ENCODE measurements around the gene RNF38.
"Not testable (repeated sequence)": the region's sequence is repeated elsewhere in the genome, so short reads cannot be mapped to it uniquely, and the experiment has no call there.

Gene RNF38

DNA sequence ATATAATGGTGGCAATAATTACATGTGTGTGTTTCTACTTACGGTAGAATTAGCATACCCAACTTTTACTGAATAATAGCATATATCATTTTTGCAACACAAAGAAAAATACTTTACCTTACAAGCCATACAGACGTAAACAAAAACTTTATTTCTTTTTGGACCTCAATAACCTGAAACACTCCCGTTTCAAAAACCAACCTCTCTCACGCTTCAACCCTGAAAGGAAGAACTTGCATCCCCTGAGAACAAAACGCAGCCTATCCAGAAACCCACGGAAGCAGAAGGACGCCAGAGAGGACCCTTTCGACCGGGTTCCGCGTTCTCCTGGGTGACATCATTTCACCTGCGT, at the start of gene RNF38:
TSS of gene RNF38 (minus strand) at position 290 of the 352 bp plus-strand sequence. CDS start at position 129, 161 bp downstream.
- DNase-seq = no peak

- DNase-seq = not testable (repeated sequence)
Observed at GRCh38 chr9:36448555-36448954, 48.5 kb upstream of the RNF38 start.

DNA sequence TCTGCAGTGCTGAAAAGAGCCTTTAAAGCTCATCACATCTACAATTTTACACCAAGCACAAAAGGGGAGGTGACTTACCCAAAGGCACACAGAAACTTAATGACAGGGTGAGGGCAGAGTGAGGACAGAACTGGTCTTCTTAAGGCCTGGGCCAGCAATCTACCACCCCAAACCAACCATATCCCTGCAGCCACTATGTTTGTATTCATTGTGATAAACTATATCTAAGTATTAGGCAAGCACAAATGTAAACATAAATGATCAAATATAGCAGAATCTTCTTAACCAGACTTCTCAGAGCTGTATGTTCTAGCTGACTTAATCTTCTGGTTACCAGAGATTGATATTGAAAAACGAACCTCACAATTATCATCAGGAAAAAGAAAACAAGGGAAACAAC, 47.9 kb upstream of the RNF38 start:
- no peak for DNase-seq

GRCh38 chr9:36446678-36447077, 46.6 kb upstream of the RNF38 start:
- DNase-seq = not testable (repeated sequence)

- no peak for DNase-seq
Observed at GRCh38 chr9:36445800-36446361, 45.8 kb upstream of the RNF38 start.

DNA sequence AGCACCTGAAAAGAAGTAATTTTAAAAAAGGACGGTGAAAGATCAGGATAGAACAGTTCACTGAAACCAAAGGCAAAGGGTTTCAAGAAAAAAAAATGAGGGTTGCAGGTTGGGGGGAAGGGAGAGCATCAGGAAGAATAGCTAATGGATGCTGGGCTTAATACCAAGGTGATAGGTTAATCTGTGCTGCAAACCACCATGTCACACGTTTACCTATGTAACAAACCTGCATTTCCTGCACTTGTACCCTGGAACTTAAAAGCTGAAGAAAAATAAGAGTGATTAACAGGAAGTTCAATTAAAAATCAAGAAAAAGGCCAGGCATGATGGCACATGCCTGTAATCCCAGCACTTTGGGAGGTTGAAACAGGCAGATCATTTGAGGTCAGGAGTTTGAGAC, 44.1 kb upstream of the RNF38 start:
- DNase-seq = no peak

DNA sequence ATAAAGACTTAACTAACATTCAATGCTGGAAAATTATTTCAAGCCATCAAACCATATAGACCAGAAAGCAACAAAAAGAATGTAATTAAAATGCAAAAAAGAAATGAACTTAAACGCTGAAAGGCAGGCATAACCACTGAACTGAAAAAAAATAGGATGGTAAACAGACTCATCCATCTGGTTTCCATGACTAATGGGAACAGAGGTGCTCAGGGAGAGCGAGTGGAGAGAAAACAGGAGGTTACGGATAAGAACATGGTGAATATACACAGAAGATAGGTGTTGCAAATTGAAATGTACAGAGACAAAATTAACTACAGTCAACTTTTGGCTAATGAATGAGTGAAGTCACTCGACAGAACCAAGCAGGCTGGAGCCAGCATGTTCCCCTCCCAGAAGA, 43.5 kb upstream of the RNF38 start:
- no peak for DNase-seq

GRCh38 chr9:36442710-36443109, 42.6 kb upstream of the RNF38 start:
- no peak for DNase-seq

GRCh38 chr9:36441966-36442365, 41.9 kb upstream of the RNF38 start:
- DNase-seq = no peak

GRCh38 chr9:36438536-36439236, 38.6 kb upstream of the RNF38 start:
- no peak for DNase-seq

- DNase-seq = no peak
Observed at GRCh38 chr9:36437790-36438189, 37.7 kb upstream of the RNF38 start.

GRCh38 chr9:36436909-36437308, 36.8 kb upstream of the RNF38 start:
- no peak for DNase-seq

DNA sequence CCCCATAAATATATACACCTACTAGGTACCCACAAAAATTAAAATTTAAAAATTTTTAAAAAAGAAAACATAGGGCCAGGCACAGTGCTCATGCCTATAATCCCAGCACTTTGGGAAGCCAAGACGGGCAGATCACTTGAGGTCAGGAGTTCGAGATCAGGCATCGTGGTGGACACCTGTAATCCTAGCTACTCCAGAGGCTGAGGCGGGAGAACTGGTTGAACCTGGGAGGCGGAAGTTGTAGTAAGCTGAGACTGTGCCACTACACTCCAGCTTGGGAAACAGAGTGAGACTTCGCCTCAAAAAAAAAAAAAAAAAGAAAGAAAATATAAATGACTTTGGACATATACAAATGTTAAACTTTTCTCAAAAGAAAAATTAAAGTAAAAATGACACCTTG, 33.3 kb upstream of the RNF38 start:
- no peak for DNase-seq

DNA sequence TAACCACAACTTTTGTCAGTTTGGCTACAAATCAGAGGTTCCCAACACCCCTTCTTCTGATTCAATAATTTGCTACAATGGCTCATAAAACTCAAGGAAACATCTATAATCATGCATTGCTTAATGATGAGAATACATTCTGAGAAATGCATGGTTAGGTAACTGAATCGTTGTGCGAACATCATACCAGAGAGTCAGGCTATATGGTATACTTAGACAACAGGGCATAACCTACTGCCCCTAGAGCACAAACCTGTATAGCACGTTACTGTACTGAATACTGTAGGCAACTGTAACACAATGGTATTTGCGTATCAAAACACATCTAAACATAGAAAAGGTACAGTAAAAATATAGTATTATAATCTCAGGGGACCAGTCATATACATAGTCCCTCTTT, 31.0 kb upstream of the RNF38 start:
- no peak for DNase-seq

GRCh38 chr9:36426945-36427344, 26.9 kb upstream of the RNF38 start:
- DNase-seq = no peak

- DNase-seq = no peak
Observed at GRCh38 chr9:36426348-36426747, 26.3 kb upstream of the RNF38 start.

DNA sequence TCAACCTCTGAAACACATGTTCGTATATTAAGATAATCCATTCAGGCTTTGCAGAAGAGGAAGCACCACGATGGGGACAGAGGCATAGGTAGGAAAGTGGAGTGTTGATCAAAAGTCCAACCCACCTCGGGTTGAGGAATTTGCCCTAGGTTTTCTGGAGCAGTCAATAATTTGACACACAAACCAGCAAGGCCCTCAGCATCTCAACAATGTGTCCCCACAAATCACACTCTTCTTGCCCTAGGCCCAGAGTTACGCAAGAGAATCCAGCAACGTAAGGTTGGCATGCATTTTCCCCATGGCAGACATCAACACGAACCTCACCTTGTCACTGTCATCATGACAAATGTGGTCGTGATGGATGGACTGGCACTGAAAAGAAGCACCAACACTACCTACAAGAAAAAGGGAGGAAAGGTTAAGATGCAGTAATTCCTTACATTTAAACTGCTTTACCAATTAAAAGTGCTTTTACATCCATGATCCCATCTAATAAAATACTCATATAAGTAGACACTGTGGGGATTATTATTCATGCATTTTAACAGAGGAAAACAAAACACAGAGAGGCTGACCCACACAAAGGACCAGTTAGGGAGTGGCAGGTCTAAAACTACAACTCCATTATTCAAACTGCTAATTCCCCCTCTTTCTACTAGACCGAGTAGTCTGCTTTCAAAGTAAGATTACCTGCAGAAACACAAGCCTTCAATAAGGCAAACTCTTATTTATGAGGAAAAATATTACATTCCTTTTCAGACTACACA, 24.4 kb upstream of the RNF38 start:
- DNase-seq = no peak

DNA sequence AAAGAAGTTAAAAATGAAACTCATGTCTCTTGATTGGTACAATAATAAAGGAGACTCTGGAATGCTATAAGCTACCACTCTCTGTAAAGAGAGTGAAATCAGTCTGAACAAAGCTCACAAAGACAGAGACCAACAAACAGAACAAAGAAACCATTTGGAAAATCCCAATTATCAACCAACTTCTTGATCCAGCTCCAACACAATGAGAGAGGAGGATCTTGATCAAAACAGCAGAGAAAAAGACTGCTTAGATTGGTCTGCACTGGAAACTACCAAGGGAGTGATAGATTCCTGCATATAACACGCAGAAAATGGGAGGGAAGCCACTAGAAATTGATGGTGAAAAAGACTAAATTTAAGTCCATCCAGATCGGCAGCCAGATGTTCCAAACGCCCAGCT, 23.1 kb upstream of the RNF38 start:
- DNase-seq = no peak

DNA sequence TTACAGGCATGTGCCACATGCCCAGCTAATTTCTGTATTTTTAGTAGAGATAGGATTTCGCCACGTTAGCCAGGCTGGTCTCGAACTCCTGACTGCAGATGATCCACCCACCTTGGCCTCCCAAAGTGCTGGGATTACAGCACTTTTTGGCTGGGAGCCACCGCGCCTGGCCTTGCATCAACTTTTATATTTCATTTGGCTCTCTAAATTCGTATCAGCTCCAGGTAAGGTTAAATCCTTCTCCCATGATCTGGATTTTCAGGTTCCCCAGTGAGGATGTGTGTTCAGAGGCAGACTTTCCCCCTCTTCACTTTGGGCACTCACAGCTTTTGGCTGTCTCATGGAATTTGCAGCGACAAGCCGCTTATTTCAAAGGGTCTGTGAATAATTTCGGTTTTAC, 16.8 kb upstream of the RNF38 start:
- DNase-seq = no peak

DNA sequence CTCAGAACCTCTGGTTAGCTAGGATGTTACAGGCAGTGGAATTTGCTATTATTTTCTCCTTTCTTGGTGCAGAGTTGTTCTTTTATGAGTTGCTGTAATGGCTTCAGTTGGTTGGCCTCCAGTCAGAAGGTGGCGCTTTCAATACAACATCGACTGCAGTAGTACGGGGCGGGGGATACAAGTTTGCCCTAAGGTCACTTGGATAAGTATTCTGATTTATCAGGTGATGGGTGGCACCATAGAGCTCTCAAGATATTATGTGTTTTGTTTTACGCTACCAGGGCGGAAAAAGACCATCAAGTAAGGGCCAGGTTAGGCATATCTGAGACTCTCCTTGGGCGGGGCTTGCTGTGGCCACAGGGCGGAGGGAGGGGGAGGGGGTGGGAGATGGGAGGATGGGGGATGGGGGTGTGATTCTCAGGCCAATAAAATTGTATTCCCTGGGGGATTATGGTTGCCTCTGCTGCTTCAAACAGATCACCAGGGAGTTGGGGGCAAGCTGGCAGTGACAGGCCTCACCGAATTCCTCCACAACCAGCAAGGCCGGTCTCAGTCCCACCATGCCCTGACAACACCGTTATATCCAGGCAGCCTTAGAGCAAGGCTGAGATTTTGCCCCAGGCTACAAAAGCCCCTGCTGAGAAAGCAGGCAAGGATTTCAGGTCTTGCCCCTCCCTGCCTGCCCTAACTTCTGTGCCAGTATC, 15.9 kb upstream of the RNF38 start:
- no peak for DNase-seq

- DNase-seq = not testable (repeated sequence)
Observed at GRCh38 chr9:36411410-36411809, 11.3 kb upstream of the RNF38 start.

DNA sequence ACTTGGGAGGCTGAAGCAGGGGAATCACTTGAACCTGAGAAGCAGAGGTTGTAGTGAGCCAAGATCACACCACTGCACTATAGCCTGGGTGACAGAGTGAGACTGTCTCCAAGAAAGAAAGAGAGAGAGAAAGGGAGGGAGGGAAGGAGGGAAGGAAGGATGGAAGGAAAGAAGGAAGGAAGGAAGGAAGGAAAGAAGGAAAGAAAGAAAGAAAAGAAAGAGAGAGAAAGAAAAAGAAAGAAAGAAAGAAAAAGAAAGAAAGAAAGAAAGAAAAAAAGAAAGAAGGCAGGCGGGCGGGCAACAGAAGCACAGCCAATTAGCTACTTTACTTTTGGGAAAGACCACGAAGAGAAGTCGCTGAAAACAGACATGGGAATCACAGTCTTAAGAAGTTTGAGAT, 9.0 kb upstream of the RNF38 start:
- DNase-seq = not testable (repeated sequence)

DNA sequence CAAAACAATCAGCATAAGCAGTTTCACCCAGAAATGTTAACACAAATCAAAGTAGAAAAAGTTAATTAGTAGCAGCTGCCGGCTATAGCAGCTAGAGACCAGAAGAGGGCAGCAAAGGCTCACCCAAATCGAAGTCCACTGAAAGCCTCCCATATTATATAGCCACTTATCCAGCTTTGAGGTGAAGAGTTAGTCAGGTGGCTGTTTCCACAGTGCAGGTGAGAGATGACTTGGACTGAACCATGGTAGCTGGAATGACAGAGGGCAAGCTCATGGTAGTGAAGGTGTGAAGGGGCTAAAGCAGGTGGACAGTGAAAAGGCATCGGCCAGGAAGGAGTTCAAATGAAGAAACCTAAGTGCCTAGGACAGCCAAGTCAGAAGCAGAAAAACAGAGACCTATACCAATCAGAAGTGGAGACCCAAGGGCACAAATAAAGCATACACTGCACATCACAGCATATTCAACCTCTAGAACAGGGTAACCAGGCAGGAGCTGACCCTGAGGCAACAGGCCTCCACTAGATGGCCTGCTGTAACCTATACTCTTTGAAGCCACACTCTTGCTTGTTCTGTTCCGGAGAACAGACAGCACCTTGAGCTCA, 7.2 kb upstream of the RNF38 start:
- DNase-seq = peak; percentile 53
